Smooth muscle cell (in vitro differentiated cells): ENCODE measurements around the gene BTF3L4. TPM values are rescaled to one million over a fixed set of nuclear protein-coding genes. Genes with fewer than 3 reads are reported as not detected.

Source experiments
- DNase-seq: peaks from one replicate; lab custom pipeline; 2025; ENCODE audit not compliant: unreplicated experiment; lab: John Stamatoyannopoulos, UW
- H2AFZ ChIP-seq: fragments of 200-600 bp; sonication (generic); 2 replicates; pipeline ENCODE4 v1.6.0; 2016; ENCODE audit warnings: antibody characterized with exemption, low read depth, mild to moderate bottlenecking
- H3F3A ChIP-seq: fragments of 200-600 bp; sonication (generic); 2 replicates; pipeline ENCODE4 v1.6.0; 2017; ENCODE audit warnings: antibody characterized with exemption, low read depth
- H3K27ac ChIP-seq: fragments of 200-600 bp; sonication (generic); 2 replicates; pipeline ENCODE4 v1.5.1; 2016; ENCODE audit warnings: low read depth, mild to moderate bottlenecking
- H3K27me3 ChIP-seq: fragments of 200-600 bp; sonication (generic); 2 replicates; pipeline ENCODE4 v1.6.1; 2016; ENCODE audit warnings: low read depth, mild to moderate bottlenecking
- H3K36me3 ChIP-seq: fragments of 200-600 bp; sonication (generic); 2 replicates; pipeline ENCODE4 v1.5.1; 2016; ENCODE audit warnings: low read depth
- H3K4me1 ChIP-seq: fragments of 200-600 bp; sonication (generic); 2 replicates; pipeline ENCODE4 v1.5.1; 2016; ENCODE audit warnings: low read depth
- H3K4me2 ChIP-seq: fragments of 200-600 bp; sonication (generic); 2 replicates; pipeline ENCODE4 v1.6.0; 2016; ENCODE audit warnings: mild to moderate bottlenecking
- H3K4me3 ChIP-seq: fragments of 200-600 bp; sonication (generic); 2 replicates; pipeline ENCODE4 v1.5.1; 2016; ENCODE audit warnings: mild to moderate bottlenecking
- H3K79me2 ChIP-seq: fragments of 200-600 bp; sonication (generic); 2 replicates; pipeline ENCODE4 v1.6.0; 2016; ENCODE audit warnings: low read depth, mild to moderate bottlenecking
- H3K9ac ChIP-seq: fragments of 200-600 bp; sonication (generic); 2 replicates; pipeline ENCODE4 v1.6.0; 2016; ENCODE audit warnings: low read depth
- H3K9me3 ChIP-seq: fragments of 200-600 bp; sonication (generic); replicated peaks from 2 replicates; pipeline ENCODE4 v1.5.1; 2016; ENCODE audit warnings: low read depth
- H4K20me1 ChIP-seq: fragments of 200-600 bp; sonication (generic); 2 replicates; pipeline ENCODE4 v1.6.0; 2016; ENCODE audit warnings: low read depth
- CTCF ChIP-seq: fragments of 200-600 bp; sonication (generic); IDR thresholded peaks from 2 replicates; pipeline ENCODE4 v1.5.1; 2017; ENCODE audit warnings: borderline replicate concordance, mild to moderate bottlenecking, antibody characterized with exemption; ENCODE audit not compliant: insufficient read depth, poor library complexity, severe bottlenecking
- WGBS: methylation state at CpG from one replicate; pipeline ENCODE4 v1.1.7; 2016; ENCODE audit warnings: low lambda C conversion rate; 5-methylcytosine and 5-hydroxymethylcytosine counted together
- polyA plus RNA-seq: library from polyadenylated mRNA; unstranded; fragments of >200 nt; fragmentation: Nextera tagmentation; extraction: Ambion mirVana; gene quantifications from 2 replicates; pipeline ENCODE4 v1.2.1, GENCODE V29; 2016
- total RNA-seq: library from RNA; depleted of rRNA; stranded (reverse); fragments of >200 nt; gene quantifications from 2 replicates; pipeline ENCODE4 v1.2.3, GENCODE V29; 2014

Gene BTF3L4
- total and polyA plus RNA-seq, 2 experiments from 2014 or later = 67.8 to 95.5 TPM

GRCh38 chr1:52053862-52054261, 2.2 kb upstream of the BTF3L4 start:
- peaks cover 26% of the 10 kb centered on the region for H3K4me1 ChIP-seq
- DNase-seq = no peak
- 91% methylated on average over 1 of the region's 1 CpG for WGBS
- H3K4me3 ChIP-seq = peak overlapping the region; percentile 89
- H4K20me1 ChIP-seq = peaks cover 11% of the 10 kb centered on the region
- H3K4me2 ChIP-seq = peak overlapping the region; percentile 88
- H3F3A ChIP-seq = peaks cover 6% of the 10 kb centered on the region
- H3K27me3 ChIP-seq = no peaks in the 10 kb centered on the region
- H3K27ac ChIP-seq = no peak overlapping the region
- TF ChIP-seq CTCF = no peak
- peaks cover 69% of the 10 kb centered on the region for H3K79me2 ChIP-seq
- H3K9ac ChIP-seq = no peak overlapping the region
- H3K9me3 ChIP-seq = no peaks in the 10 kb centered on the region
- no peak overlapping the region for H2AFZ ChIP-seq
- no peaks in the 10 kb centered on the region for H3K36me3 ChIP-seq

GRCh38 chr1:52054496-52055065, 1.5 kb upstream of the BTF3L4 start:
- Histone ChIP-seq H3K9me3 (no peaks in the 10 kb centered on the region), H2AFZ (peak overlapping the region; percentile 81), H3K27ac (peak overlapping the region; percentile 76), H3K27me3 (no peaks in the 10 kb centered on the region), H3F3A (peaks cover 6% of the 10 kb centered on the region), H3K79me2 (peaks cover 69% of the 10 kb centered on the region), H3K4me1 (peaks cover 30% of the 10 kb centered on the region), H3K4me2 (peak overlapping the region; percentile 88), H3K36me3 (no peaks in the 10 kb centered on the region), H4K20me1 (peaks cover 18% of the 10 kb centered on the region), H3K9ac (peak overlapping the region; percentile 69), H3K4me3 (peak overlapping the region; percentile 89)
- TF ChIP-seq CTCF = no peak
- 2% methylated on average over 13 of the region's 13 CpGs for WGBS
- DNase-seq = no peak

GRCh38 chr1:52055066-52055865, 829 bp upstream of the BTF3L4 start, which contains the start of gene TXNDC12:
TXNDC12 (minus strand) TSS chr1:52055191; CDS start chr1:52055096, 95 bp downstream.
- H3K4me1 ChIP-seq = peaks cover 30% of the 10 kb centered on the region
- H3K79me2 ChIP-seq = peaks cover 76% of the 10 kb centered on the region
- no peaks in the 10 kb centered on the region for H3K9me3 ChIP-seq
- peak within 1 kb of the TSS; percentile 81 for H2AFZ ChIP-seq
- H3K9ac ChIP-seq = peak within 1 kb of the TSS; percentile 69
- 1% methylated on average over 45 of the region's 45 CpGs for WGBS
- H3K27me3 ChIP-seq = no peaks in the 10 kb centered on the region
- H3K4me2 ChIP-seq = peak within 1 kb of the TSS; percentile 88
- peak within 1 kb of the TSS; percentile 76 for H3K27ac ChIP-seq
- peaks cover 25% of the 10 kb centered on the region for H4K20me1 ChIP-seq
- H3K4me3 ChIP-seq = peak within 1 kb of the TSS; percentile 89
- no peaks in the 10 kb centered on the region for H3K36me3 ChIP-seq
- no peak for TF ChIP-seq CTCF
- peaks cover 6% of the 10 kb centered on the region for H3F3A ChIP-seq
- peak; percentile 15 for DNase-seq
